ENCODE data around the gene HGS. TPM values are rescaled to one million over a fixed set of nuclear protein-coding genes. Genes with fewer than 3 reads are reported as not detected.

HGS gene
- total and polyA plus RNA-seq, 2 donors (not counting 3 experiments of a cell fraction or from before 2014, with no cell fraction given), result 166 to 191 TPM

DNA sequence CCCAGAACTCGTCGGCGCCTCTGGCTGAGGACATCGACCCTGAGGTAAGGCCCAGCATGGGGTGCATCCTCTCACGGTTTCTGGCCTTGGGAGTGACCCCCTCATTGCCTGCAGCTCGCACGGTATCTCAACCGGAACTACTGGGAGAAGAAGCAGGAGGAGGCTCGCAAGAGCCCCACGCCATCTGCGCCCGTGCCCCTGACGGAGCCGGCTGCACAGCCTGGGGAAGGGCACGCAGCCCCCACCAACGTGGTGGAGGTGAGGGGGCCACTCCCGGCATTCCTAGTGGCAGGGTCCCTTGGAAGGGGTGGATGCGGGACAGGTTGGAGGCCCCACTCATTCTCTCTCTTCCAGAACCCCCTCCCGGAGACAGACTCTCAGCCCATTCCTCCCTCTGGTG lies 11.0 kb downstream of the HGS start:
- Histone ChIP-seq H3K27me3 (ENCODE audit: control insufficient read depth in 2 of 2, insufficient read depth in 2 of 2, low read length in 2 of 2) (no peaks in the 10 kb centered on the region), H3K4me3 (replicated peaks in 1 of 3; ENCODE audit: insufficient read depth in 1 of 3, low read depth in 1 of 3, low read length in 3 of 3) (no peak overlapping the region), H3K27ac (ENCODE audit: insufficient read depth, low read depth, low read length) (no peak overlapping the region), H3K9ac (replicated peaks; ENCODE audit: extremely low read depth, insufficient read depth, low read length) (no peak overlapping the region), H3K36me3 (ENCODE audit: control insufficient read depth in 2 of 2, extremely low read depth in 1 of 2, insufficient read depth in 2 of 2, low read length in 2 of 2) (peaks cover 21 to 78% of the 10 kb centered on the region in 2 experiments), H4K20me1 (replicated peaks; ENCODE audit: control insufficient read depth, extremely low read depth, insufficient read depth, low read length) (no peaks in the 10 kb centered on the region), H3K9me3 (replicated peaks; ENCODE audit: control insufficient read depth, insufficient read depth, low read length) (no peaks in the 10 kb centered on the region), H3K9me1 (replicated peaks; ENCODE audit: control insufficient read depth, extremely low read depth, insufficient read depth, low read length) (no peaks in the 10 kb centered on the region), H3K79me2 (ENCODE audit: control insufficient read depth, insufficient read depth, low read length) (peaks cover 33% of the 10 kb centered on the region), H3K4me2 (ENCODE audit: insufficient read depth, low read length) (no peak overlapping the region), H2AFZ (ENCODE audit: low read depth, low read length) (no peak overlapping the region), H3K4me1 (ENCODE audit: control insufficient read depth, extremely low read depth, insufficient read depth, low read length) (no peaks in the 10 kb centered on the region)
- intact Hi-C loops (cut with micrococcal nuclease), result no loop called here
- dilution Hi-C loops (cut with MboI; ENCODE audit: extremely low pct_ligation_motif_present, low sequenced_read_pairs), result no loop called here
- DNase-seq (ENCODE audit: low read depth, low spot score) (no peak), FAIRE-seq (no peak)
- CTCF ChIA-PET, result no interaction called here
- no TSS peak for BruUV-seq (replicated peaks)
- POLR2A ChIA-PET, result no interaction called here
- TF ChIP-seq, protein P1, sequence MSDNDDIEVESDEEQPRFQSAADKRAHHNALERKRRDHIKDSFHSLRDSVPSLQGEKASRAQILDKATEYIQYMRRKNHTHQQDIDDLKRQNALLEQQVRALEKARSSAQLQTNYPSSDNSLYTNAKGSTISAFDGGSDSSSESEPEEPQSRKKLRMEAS (IDR thresholded peaks at IDR 0.05; ENCODE audit: insufficient read depth, insufficient read length), result no peak

DNA sequence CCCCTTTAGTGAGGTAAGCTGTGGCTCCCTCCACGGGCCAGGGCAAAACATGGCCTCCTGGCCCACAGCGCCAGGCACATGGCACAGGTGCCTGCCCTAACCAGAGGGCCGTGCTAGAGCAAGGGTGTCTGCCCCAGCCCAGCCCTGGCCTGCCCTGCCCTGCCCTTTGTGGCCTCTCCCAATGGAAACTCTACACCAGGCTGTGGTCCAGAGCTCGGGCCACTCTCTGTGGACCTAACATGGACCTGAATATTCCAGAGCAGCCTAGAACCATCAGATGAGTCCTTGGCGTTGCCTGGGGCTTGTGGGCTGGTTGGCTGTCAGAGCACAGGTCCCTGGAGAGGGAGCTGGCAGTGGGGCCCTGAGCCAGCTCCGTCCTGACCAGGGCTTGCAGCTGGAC lies 11.4 kb downstream of the HGS start:
- H3K36me3 ChIP-seq (ENCODE audit: control insufficient read depth in 2 of 2, extremely low read depth in 1 of 2, insufficient read depth in 2 of 2, low read length in 2 of 2), result peaks cover 21 to 74% of the 10 kb centered on the region in 2 experiments
- intact Hi-C loops (cut with micrococcal nuclease) (no loop called here), dilution Hi-C loops (cut with MboI; ENCODE audit: extremely low pct_ligation_motif_present, low sequenced_read_pairs) (no loop called here)
- no peaks in the 10 kb centered on the region for H4K20me1 ChIP-seq (replicated peaks; ENCODE audit: control insufficient read depth, extremely low read depth, insufficient read depth, low read length)
- H3K4me2 ChIP-seq (ENCODE audit: insufficient read depth, low read length), result no peak overlapping the region
- ChIA-PET POLR2A (no interaction called here), CTCF (no interaction called here)
- TF ChIP-seq EZH2 (IDR thresholded peaks at IDR 0.05; ENCODE audit: borderline replicate concordance, low read depth, low read length, severe bottlenecking) (no peak), FOS (IDR thresholded peaks at IDR 0.05; ENCODE audit: borderline replicate concordance, insufficient read depth, low read length) (no peak), MYC (IDR thresholded peaks at IDR 0.05; ENCODE audit: low read depth, low read length) (no peak), GATA2 (IDR thresholded peaks at IDR 0.05; ENCODE audit: insufficient read depth, insufficient read length, low read depth, low read length) (no peak), POLR2AphosphoS5 (IDR thresholded peaks at IDR 0.05; ENCODE audit: insufficient read depth, low read depth, low read length) (no peak), POLR2A (IDR thresholded peaks at IDR 0.05; ENCODE audit: low read depth, low read length) (no peak), JUN (IDR thresholded peaks at IDR 0.05; ENCODE audit: borderline replicate concordance, insufficient read depth, insufficient read length, low read depth) (no peak)
- TF ChIP-seq, protein P2, sequence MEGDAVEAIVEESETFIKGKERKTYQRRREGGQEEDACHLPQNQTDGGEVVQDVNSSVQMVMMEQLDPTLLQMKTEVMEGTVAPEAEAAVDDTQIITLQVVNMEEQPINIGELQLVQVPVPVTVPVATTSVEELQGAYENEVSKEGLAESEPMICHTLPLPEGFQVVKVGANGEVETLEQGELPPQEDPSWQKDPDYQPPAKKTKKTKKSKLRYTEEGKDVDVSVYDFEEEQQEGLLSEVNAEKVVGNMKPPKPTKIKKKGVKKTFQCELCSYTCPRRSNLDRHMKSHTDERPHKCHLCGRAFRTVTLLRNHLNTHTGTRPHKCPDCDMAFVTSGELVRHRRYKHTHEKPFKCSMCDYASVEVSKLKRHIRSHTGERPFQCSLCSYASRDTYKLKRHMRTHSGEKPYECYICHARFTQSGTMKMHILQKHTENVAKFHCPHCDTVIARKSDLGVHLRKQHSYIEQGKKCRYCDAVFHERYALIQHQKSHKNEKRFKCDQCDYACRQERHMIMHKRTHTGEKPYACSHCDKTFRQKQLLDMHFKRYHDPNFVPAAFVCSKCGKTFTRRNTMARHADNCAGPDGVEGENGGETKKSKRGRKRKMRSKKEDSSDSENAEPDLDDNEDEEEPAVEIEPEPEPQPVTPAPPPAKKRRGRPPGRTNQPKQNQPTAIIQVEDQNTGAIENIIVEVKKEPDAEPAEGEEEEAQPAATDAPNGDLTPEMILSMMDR (IDR thresholded peaks at IDR 0.05; ENCODE audit: extremely low read depth in 1 of 2, insufficient read depth in 1 of 2, low read depth in 1 of 2, low read length in 2 of 2), result no peak
- TF ChIP-seq, protein P1 (IDR thresholded peaks at IDR 0.05; ENCODE audit: insufficient read depth, insufficient read length), result no peak
- H3K4me1 ChIP-seq (ENCODE audit: control insufficient read depth, extremely low read depth, insufficient read depth, low read length), result no peaks in the 10 kb centered on the region
- no peak for DNase-seq (ENCODE audit: low read depth, low spot score)
- H2AFZ ChIP-seq (ENCODE audit: low read depth, low read length), result no peak overlapping the region
- H3K79me2 ChIP-seq (ENCODE audit: control insufficient read depth, insufficient read depth, low read length), result peaks cover 29% of the 10 kb centered on the region
- BruUV-seq (replicated peaks), result no TSS peak
- H3K9me3 ChIP-seq (replicated peaks; ENCODE audit: control insufficient read depth, insufficient read depth, low read length), result no peaks in the 10 kb centered on the region
- H3K9me1 ChIP-seq (replicated peaks; ENCODE audit: control insufficient read depth, extremely low read depth, insufficient read depth, low read length), result no peaks in the 10 kb centered on the region
- no peak overlapping the region for H3K9ac ChIP-seq (replicated peaks; ENCODE audit: extremely low read depth, insufficient read depth, low read length)
- no peaks in the 10 kb centered on the region for H3K27me3 ChIP-seq (ENCODE audit: control insufficient read depth in 2 of 2, insufficient read depth in 2 of 2, low read length in 2 of 2)
- H3K4me3 ChIP-seq (replicated peaks in 1 of 3; ENCODE audit: insufficient read depth in 1 of 3, low read depth in 1 of 3, low read length in 3 of 3), result no peak overlapping the region
- no peak for FAIRE-seq
- H3K27ac ChIP-seq (ENCODE audit: insufficient read depth, low read depth, low read length), result no peak overlapping the region

Data from endothelial cell of umbilical vein (primary cell).